Measurements from ENCODE around the gene P2RX6. TPM values are rescaled to one million over a fixed set of nuclear protein-coding genes. Genes with fewer than 3 reads are reported as not detected.
A peak's percentile ranks its signal among the peaks of the same experiment; 100 is the strongest.
"Not testable (repeated sequence)": the region's sequence is repeated elsewhere in the genome, so short reads cannot be mapped to it uniquely, and the experiment has no call there.

The P2RX6 gene
- total RNA-seq, 1 experiment from 2014 or later: 2.7 TPM

DNA sequence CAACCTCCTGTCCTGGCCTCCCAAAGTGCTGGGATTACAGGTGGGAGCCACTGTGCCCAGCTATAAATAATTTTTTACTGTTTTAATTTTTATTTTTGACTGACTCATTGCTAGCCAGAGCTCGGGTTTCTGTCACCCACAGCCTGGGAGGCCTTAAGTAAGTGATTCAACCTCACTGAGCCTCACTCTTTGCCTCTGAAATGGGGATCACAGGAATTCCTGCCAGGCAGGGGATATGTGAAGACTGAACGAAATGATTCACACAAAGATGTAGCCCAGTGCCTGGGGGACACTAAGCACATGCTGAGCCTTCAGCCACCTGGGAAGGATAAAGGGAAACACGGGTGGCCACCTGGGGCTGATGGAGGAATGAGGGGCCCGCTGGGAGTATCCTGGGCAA, 27.0 kb downstream of the P2RX6 start:
- DNase-seq (ENCODE audit: low read depth, low spot score): no peak
- in situ Hi-C loops (cut with HindIII; ENCODE audit: low pct_unique_long_range_greater_than_20kb, low sequenced_read_pairs): no loop called here

DNA sequence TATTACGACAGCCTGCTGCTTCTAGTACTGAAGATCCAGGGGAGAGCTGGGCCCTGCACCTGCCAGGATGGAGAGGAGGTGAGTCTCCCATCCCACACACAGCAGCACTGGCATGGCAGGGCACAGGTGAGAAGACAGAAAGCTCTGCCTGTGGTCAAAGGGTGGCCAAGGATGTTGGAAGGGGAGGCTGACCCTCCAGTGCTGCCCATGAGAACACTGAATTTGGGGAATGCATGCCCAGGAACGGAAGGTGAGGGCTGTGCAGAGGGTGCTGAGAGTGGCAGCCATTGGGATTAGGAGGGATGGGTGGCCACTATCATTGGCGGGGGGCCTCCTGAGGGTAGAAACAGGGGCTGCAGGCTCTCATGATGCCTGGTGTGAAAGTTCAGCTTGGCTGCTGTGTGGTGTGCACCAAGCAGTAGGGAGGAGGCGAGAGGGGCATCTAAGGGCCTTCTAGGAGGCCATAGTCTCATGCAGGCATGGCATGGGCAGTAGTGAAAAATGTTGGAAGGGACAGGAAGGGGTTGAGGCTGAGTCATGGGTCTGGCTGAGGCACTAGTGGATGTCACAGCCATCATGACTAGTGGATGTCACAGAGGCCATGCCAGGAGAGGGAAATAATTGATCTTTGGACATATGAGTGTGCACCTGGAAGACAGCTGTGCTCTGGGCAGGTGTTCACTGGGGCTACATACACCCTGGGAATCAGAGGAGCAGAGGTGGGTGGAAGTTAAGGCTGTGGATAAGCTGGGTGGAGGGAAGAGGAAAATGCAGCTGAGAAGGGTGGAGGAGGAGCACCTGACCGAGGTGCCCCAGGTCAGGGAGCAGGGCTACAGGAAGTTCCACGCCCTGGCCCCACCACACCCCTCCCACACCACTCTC, 28.3 kb downstream of the P2RX6 start:
- DNase-seq (ENCODE audit: low read depth, low spot score): no peak
- in situ Hi-C loops (cut with HindIII; ENCODE audit: low pct_unique_long_range_greater_than_20kb, low sequenced_read_pairs): no loop called here

DNA sequence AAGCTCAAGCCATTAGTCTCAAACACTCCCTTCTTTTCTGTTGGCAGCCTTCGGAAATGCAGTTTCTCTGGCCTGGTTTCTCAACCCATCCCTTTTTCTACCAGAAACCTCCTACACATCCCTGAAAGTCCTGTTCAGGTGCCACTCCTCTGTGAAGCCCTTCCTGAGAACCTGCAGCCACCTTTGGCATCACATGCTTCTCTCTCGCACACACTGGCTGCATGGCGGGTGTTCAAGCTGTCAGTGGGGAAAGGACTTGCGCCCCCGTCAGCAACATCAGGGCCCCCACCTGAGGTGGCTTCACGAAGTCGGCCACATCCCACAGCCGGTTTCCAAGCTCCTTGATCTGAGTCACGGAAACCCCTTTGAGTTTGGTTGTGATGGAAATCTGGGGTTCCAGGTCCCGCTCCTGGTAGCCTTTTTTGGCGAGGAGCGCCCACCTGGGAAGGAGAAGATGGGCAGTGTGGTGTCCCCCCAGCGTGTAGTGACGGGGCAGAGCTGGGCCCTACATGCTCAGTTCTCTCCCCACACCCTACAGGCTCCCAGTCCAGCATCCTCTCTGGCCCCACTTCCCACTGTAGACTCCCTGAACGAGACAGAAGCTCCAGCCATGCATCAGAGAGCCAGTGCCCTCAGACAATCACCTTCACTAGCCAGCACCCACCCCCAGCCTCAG, 29.0 kb downstream of the P2RX6 start:
- DNase-seq (ENCODE audit: low read depth, low spot score): no peak
- in situ Hi-C loops (cut with HindIII; ENCODE audit: low pct_unique_long_range_greater_than_20kb, low sequenced_read_pairs): no loop called here

DNA sequence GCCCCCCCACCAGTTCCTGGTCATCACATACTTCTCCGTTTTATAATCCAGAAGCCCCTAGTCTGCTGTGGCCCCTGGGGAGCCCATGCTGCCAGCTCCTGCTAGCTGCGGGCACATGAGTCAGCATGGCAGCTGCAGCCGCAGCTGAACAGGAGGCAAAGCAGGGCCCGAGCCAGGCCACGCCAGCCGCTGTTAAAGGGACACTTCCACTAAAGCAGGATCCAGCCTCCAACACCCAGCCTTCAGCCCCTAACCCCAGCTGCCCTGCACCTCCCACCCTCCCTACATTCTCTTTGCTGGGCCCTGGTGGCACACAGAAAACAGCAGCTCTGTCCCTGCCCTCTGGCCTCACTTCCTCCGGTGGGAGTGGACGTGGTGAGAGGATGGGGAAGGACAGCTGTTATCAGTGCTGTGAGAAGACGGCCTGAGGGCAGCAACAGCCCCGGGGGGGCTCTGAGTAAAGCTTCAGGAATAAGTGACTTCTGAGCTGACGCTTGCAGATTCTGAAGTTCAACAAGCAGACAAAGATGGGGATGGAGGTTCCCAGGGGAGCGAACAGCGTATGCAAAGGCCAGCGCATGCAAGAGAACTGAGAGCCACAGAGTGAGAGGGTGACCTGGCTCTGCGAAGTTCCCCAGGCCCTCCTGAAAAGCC, 30.1 kb downstream of the P2RX6 start:
- in situ Hi-C loops (cut with HindIII; ENCODE audit: low pct_unique_long_range_greater_than_20kb, low sequenced_read_pairs): no loop called here
- no peak for DNase-seq (ENCODE audit: low read depth, low spot score)

DNA sequence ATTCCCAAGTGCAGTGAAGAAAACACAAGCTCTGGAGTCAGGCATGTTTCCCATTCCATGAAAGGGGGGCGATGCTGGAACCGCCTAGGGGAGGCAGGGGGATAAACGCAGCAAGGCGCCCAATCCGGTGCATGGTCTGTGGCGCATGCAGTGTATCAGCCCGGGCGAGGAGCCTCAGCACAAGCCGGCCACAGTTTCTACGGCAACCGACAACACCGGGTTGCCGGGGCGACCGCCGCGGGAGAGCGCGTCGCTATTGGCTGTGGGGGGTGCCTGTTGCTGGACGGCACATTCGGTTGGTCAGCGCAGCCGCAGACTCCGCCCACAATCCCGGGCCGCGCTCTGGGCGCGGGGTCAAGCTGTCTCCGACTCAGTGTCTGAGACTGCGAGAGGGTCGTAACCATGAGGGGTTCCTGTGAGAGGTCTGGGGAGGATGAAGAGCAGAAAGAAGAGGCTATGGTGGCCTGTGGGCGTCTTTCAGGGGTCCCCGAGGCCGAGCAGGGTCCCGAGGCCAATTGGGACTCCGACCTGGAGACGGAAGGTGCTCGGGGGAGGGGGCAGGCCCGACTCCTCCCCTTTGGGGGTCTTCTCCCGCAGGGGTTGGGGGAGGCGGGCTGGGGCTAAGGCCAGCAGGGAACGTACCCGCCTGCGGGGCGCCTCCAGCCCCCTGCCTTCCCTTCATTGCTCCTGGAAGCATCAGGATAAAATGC, 30.8 kb downstream of the P2RX6 start, which contains the start of gene LRRC74B:
TSS of gene LRRC74B (plus strand) at position 362 of the 710 bp plus-strand sequence. CDS start at position 403, 41 bp downstream.
- peak; percentile 84 for DNase-seq (ENCODE audit: low read depth, low spot score)
- in situ Hi-C loops (cut with HindIII; ENCODE audit: low pct_unique_long_range_greater_than_20kb, low sequenced_read_pairs): no loop called here

DNA sequence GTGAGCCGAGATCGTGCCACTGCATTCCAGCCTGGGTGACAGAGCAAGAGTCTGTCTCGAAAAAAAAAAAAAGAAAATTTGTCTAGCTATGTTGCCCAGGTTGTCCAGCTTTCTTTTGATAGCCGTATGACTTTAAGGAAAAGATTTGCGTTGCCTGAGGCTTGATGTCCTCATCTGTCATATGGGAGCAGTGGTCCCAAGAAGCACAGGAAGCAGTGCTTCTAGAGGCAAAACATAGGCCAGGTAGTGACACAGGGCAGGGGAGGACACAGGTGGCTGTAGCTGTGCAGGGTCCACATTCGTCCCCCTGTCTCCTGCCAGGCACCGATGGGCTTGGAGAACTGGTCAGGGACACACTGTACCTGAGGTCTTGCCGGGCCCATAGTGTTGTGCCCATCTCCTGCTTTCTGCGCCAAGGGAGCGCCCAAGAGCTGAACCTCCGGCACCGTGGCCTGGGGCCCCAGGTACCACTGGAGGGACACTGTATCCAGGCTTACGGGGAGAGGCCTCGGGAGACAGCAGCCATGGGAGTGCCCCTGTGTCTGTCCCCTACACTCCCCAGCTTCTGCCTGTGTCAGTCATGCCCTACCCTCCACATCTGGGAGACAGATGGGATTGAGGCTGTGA, 32.2 kb downstream of the P2RX6 start:
- in situ Hi-C loops (cut with HindIII; ENCODE audit: low pct_unique_long_range_greater_than_20kb, low sequenced_read_pairs): no loop called here
- DNase-seq (ENCODE audit: low read depth, low spot score): no peak

DNA sequence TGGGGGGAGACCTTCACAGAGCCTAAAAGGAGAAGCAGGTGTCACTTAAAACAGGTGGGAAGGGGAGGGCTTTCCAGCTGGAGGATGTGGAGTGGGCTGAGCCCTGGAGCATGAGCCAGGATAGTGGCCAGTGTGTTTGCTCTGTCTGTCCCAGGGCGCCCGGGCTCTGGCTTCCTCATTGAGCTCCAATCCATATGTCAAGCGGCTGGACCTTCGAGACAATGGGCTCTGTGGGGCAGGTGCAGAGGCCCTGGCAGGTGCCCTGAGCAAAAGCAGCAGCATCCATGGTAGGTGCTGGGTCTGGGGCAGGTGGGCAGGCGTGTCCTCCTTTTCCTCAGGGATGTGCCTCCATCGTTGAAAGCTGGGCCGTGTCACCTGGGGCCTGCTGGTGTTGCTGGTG, 32.8 kb downstream of the P2RX6 start:
- in situ Hi-C loops (cut with HindIII; ENCODE audit: low pct_unique_long_range_greater_than_20kb, low sequenced_read_pairs): no loop called here
- DNase-seq (ENCODE audit: low read depth, low spot score): no peak

DNA sequence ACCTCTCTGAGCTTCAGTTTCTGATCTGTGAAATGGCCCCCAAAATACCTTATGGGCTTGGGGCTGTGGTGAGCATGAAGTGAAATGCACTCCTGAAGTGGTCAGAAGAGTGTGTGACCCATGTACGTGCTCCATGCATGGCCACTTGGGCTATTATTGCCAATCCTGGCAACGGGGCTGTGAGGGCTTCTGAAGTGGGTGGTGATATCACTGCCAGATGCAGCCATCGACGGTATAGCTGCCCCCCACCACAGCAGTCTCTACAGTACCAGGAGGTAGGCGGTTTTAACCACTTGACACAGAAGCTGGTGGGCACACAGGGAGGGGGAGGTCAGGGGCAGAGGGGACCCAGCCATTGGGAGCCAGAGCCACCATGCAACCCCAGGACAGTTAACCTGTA, 33.5 kb downstream of the P2RX6 start:
- in situ Hi-C loops (cut with HindIII; ENCODE audit: low pct_unique_long_range_greater_than_20kb, low sequenced_read_pairs); DNase-seq (ENCODE audit: low read depth, low spot score): not testable (repeated sequence)

DNA sequence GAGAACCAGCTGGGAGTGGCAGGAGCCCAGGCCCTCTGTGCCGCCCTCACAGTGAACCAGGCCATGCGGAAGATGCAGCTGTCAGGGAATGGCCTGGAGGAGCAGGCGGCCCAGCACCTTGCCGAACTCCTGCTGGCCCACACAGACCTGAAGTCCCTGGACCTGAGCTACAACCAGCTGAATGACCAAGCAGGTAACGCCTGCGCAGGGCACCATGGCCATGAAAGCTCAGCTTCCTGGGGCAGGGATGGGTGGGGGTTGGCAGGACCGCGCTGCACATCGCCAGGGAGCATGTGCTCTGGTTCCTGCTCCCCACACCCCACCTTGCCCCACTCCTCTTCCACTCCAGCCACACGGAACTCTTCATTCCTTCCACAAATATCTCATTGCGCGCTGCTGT, 34.0 kb downstream of the P2RX6 start:
- in situ Hi-C loops (cut with HindIII; ENCODE audit: low pct_unique_long_range_greater_than_20kb, low sequenced_read_pairs): not testable (repeated sequence)

DNA sequence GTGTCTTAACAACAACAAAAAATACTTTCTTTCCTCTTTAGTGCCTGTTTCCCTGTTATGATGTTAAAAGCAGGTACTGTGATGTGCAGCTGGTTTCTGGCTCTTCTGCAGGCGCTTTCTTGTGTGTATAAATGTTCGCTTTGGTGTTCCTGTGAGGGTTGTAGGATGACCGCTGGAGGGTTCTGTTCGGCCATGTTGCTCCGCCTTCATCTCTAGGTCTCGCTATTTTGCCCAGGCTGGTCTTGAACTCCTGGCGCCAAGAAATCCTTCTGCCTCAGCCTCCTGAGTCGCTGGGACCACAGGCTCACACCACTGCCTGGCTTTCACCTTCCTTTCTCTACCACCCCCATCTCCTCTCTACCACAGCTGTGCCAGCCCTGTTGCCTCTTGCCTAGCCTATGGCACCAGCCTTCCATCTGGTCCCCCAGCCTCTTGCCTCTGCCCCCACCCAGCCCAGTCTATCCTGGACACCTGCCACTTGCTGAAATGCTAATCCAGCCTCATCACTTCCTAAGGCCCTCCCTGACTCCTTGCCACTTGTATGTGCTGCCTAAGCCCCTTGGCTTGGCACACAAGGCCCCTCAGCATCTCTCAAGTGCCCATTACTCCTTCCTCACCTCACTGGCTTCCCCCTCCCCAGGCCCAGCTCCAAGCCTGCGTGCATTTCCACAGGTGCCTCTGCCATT, 36.3 kb downstream of the P2RX6 start:
- DNase-seq (ENCODE audit: low read depth, low spot score): no peak
- in situ Hi-C loops (cut with HindIII; ENCODE audit: low pct_unique_long_range_greater_than_20kb, low sequenced_read_pairs): no loop called here

More for the DNA sequence above, 34.0 kb downstream of the P2RX6 start:
- DNase-seq (ENCODE audit: low read depth, low spot score): not testable (repeated sequence)

DNA sequence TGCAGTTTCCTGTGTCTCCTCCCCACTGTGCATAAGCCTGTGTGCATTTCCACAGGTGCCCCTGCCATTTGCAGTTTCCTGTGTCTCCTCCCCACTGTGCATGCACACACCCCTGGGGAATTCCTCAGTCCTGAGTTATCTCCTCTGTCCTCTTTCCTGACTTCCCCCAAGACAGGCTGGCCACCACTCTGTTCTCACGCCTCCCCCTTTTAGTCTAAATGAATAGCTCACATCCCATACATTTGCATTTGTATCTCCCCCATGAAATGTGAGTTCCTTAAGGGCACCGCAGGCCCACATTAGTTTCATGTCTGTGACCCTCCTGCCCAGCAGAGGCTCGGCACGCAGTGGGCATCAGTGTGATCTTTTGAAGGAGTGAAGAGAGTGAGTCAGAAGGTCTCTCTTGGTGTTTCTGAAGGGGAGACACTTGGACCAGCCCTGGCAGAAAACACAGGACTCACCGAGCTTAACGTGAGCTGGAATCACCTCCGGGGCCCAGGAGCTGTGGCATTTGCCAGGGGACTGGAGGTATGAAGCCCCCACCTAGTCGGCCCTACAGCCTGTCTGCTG, 37.0 kb downstream of the P2RX6 start:
- no peak for DNase-seq (ENCODE audit: low read depth, low spot score)
- in situ Hi-C loops (cut with HindIII; ENCODE audit: low pct_unique_long_range_greater_than_20kb, low sequenced_read_pairs): no loop called here

DNA sequence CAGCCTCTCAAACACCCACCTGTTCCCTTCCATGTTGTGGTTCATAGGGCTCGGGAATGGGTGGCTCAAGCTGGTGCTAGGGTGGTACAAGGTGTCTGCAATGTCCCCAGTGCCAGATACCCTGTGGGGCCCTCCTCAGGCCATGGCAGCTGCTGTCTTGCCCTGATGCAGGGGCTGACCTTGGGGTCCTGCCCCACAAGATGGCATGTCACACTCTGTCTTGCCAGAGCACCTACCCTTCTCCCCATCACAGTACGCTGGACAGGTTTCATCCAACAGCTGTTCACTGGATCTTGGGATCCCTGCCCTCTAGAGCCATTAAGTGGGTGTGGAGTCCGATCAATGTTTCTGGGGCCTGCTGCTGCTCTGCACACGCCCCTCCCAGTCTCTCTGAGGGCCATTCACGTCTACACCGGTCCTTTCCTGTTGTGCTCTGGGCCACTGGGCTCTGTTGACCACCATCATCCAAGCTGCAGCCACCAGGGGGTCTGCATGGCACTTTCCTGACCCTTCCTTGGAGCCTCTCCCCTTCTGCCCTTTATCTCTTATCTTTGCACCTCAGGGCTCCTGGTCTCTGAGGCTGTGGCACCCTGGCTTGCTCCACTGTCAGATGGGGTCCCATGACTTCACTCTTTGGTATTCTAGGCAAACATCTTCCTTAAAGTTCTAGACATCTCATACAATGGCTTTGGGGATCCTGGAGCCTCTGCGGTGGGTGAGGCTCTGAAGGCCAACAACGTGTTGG, 37.9 kb downstream of the P2RX6 start:
- DNase-seq (ENCODE audit: low read depth, low spot score): no peak
- in situ Hi-C loops (cut with HindIII; ENCODE audit: low pct_unique_long_range_greater_than_20kb, low sequenced_read_pairs): no loop called here

DNA sequence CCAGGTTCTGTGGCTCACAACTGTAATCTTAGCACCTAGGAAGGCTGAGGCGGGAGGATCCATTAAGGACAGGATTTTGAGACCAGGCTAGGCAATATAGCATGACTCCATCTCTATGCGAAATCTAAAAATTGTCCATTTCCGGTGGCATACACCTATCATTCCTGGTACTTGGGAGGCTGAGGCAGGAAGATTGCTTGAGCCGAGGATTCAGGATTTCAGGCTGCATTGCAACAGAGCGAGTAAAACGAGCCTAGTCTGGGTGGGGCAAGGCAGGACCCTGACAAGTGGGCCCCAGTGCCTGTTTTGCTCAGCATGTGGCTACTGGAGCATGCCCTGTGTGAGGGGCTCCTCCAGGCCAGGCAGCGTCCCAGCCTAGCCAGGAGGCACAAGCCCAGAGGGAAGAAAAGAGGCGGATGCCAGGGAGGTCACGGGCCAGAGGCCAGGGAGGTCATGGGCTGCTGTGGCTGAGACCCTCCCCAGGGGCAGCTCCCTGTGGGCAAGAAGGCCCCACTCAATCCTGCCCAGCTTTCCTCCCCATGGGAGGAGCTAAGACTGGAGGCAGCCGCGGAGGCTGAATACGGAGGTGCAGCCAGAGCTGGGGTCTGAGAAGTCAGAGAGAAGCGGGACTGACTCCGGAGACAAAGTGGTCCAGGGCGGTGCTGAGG, 39.2 kb downstream of the P2RX6 start:
- no peak for DNase-seq (ENCODE audit: low read depth, low spot score)
- in situ Hi-C loops (cut with HindIII; ENCODE audit: low pct_unique_long_range_greater_than_20kb, low sequenced_read_pairs): no loop called here

DNA sequence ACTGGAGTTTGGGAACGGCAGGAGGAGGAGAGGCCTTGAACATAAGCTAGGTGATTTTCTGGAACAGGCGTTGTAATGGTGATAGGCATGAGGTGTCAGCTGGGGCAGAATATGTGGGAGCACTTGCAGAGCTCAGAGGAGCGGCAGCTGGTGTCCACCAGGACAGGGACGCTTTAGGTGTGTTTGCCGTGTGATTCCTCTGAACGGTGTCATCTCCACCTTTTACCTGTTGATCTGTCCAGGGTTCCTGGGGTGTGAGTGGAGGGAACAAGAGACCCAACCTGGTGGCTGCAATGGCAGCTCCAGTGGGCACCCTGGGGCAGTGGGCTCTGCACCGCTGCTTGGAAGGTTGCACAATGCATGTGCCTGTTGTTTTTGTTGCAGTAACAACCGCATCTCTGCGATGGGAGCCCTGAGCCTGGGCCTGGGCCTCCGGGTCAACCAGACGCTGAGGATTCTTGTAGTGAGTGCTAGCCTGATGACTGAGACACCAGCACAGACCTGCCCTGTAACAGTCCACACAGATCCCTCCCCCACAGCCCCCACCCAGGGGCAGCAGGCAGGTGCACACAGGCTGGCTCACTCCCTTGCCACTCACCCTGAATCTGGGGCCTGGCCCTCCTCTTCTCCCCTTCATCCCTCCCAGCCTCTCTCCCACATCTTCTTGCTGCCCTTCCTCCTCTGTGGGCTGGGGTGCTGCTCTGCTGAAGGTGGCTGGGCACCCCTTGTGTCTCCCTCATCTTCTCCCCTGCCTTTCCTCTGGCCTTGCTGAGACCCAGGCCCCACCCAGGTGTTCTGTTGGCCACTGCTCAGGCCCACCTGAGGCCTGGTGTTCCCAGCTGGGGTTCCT, 40.0 kb downstream of the P2RX6 start:
- in situ Hi-C loops (cut with HindIII; ENCODE audit: low pct_unique_long_range_greater_than_20kb, low sequenced_read_pairs): no loop called here
- DNase-seq (ENCODE audit: low read depth, low spot score): no peak

DNA sequence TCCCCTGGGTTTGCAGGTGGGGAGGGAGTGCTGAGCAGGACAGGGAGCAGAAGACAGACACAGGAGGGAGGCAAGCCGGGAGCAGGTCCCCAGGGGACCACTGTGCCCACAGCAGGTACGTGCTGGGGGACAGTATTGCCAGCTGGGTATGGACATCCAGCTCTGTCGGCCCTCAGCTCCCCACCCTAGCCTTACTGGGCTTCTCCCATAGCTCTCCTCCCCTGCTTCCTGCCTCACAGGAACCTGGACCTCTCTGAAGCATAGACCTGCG, 40.5 kb downstream of the P2RX6 start:
- in situ Hi-C loops (cut with HindIII; ENCODE audit: low pct_unique_long_range_greater_than_20kb, low sequenced_read_pairs): no loop called here
- no peak for DNase-seq (ENCODE audit: low read depth, low spot score)
